HG03066 (cell line): Measurements from ENCODE around the gene C12orf60.

Experiments
- ATAC-seq: cut with Tn5 transposase; IDR thresholded peaks from one replicate; pipeline ENCODE4 v1.9.1; 2021; ENCODE audit warnings: low read depth; ENCODE audit not compliant: unreplicated experiment

Gene C12orf60

DNA sequence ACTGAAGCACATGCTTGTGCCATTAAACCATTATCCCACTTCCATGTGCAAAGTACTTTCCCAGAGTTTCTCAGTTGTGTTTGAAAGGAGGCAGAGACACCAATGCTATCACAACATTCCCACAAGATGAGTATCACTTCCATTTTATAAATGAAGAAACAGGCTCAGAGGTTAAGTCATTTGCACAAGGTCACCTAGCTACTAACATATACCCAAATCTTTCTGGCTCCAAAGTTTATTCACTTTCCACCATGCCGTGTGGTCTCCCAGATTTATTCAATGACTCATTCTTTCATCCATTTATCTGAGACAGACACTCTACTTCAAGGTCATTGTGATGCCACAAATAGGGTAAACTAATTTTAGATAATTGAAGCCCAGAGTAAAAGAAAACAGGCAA is 30.5 kb downstream of the C12orf60 start:
- no peak for ATAC-seq

DNA sequence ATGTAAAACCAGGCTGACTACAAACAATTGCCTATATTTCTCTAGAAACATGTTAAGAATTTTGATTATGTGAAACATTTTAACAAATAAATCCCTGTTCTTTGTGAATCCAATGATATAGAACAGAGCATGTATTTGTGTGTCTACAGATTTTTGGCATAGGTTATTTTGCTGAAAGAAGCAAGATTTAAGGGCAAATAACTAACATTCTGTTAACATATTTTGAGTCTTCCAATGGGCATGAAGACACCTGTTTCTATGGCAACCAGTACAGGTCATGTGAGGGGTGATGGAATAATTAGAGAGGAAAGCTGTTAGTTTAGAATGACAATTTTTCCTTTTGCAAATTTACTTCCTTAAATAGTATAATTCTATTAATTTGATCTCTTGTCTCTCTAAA is 31.0 kb downstream of the C12orf60 start:
- no peak for ATAC-seq

DNA sequence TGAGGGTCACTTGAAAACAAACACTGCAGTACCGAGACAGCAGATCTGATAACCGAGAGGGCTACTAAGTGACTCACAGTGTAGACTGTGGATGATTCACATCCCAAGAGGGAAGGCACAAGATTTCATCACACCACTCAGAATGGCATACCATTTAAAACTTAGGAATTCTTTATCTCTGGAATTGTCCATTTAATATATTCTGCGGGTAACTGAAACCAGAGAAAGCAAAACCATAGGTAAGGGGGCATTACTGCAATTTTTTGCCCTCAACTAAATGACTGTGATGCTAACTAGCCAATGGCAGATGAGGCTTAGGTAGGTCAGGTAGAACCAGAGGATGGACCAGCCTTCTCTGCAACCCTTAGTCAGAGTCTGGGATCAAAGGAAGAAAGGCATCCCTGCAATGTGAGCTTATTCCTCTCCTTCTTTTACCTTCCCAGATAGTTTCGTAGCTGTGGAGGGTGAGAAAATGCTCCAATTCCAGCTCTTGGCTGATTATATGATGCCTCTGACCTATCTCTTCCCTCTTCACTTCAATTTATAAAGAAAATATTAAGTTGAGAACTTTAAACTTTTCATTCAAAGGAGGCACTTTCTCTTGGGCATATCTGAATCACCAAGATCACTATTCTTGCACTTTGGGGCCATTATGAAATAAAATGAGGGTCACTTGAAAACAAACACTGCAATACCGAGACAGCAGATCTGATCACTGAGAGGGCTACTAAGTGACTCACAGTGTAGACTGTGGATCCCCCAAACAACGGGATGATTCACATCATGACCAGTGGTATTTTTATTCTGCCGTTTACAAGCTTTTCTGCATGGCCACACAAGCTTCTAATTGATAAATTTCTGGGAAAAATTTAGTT is 33.1 kb downstream of the C12orf60 start:
- ATAC-seq = no peak

DNA sequence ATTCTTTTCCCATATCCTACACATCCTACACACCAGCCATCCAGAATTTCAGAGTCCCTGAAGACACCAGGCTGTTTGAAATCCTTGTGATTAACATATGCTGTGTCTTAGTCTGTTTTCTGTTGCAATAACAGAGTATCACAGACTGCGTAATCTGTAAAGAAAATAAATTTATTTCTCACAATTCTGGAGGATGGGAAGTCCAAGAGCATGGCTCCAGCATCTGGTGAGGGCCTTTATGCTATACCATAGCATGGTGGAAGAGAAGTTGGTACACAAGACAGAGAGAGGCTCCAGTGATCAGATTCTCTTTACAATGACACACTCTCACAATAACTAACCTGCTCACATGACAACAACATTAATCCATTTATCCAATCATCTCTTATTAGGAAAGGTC is 35.8 kb downstream of the C12orf60 start:
- ATAC-seq = no peak

DNA sequence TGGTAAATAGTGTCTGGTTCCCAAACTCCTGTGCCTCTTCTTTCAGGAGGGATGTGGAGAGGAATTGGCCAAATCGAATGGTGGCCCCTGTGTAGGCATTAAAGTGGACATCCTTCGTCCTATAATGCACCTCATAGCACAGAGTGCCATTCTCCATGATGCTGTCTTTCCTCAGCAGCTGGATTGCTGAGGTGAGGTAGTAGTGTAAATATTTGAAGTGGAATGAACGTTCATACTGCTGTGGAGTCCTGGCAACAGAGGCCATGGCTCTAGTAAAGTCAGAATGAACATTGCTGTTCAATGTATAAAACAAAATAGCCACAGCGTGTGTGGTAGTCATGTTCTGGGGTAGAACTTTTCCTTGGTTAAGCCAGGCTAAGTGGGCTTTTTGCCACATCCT is 37.1 kb downstream of the C12orf60 start:
- ATAC-seq = no peak

DNA sequence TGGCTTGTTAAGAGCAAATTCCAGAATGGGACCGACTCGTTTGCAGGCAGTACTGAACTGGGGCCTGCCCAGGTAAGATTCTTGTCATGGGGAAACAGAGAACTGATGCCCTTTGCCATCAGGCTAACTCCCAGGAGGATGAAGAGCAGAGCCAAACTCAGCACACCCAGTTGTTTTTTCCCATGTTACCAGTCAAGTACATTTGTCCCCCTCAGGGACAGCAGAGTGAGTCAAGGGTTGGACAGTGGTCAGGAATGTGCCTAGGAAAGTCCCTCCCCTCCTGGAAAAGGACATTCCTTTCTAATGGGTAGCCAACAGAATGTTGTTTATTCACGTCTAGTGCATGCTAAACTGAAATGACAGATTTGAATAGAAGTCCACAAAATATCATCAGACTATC is 38.3 kb downstream of the C12orf60 start:
- no peak for ATAC-seq

DNA sequence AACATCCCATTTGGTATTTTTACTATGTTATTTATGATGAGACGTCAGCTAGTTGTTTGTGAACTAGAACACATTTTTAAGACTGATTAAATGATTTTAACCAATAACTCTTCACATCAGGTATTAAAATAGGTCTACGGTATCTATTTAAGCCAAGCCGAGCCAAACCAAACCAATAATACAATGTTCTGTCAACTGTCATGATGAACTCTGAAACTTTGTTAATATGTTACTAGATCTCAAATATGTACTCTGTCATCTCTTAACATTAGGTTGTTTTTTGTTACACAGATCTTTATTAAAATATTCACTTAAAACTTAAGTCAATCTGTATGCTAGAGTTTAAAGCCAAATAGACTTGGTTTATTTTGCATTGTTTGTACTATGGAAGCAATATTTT is 38.8 kb downstream of the C12orf60 start:
- ATAC-seq = no peak

DNA sequence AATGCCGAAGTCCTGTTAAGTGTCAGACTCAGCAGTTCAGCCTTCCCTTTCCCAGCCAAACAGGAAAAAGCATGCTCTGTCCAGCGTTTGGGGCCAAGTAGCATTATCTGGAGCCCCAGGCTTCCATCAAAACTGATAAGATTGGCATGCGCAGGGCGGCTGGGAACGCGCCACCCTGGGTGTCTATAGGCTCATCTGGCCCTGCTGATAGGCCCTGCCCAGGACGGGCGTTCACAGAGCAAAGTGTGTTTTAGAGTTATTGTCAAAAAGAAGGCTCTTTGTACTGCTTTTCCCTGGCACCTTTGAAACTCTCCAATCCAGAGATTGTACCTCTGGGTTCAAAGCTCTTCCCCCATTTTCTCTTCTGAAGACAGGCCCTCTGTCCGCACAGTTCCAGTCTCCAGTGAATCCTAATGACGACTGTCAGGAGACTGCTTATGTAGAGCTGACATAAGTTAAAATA is 40.0 kb downstream of the C12orf60 start, which contains the start of gene ART4:
Gene ART4 (minus strand): TSS at position 102 of the 463 bp plus-strand sequence. CDS start 413 bp downstream, outside the sequence.
- no peak for ATAC-seq

DNA sequence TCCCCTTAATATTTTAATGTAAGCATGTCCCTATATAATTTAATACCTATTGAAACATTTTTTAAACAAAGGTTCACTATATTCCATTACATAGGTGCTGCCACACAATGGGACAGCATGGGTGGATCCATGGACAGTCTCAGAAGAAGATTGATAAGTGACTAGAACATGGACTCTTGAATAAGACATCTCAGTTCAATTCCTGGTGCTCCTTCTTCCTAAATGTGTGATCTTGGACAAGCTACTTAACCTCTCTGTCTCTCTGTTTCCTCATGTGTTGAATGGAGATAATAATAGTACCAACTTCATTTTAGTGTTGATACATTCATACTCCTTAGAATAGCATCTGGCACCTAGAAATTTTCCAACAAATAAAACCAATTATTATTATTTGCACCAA is 40.9 kb downstream of the C12orf60 start:
- no peak for ATAC-seq

DNA sequence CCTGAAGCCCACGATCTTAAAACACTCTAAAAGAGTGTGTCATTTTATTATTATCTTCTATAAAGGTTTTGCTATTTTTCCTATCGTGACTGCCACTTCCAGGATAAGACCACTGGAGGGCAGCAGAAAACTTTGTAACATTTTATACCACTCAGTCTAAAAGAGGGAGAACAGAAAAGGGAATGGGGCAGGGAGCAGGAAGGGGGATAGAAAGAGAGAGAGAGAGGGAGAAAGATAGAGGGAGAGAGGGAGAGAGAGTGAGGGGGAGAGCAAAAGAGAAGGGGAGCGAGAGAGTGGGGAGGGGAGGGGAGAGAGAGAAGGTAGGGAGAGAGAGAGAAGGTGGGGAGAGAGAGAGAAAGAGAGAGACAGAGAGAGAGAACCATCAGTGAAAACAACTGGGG is 41.9 kb downstream of the C12orf60 start:
- ATAC-seq = peak; percentile 72

DNA sequence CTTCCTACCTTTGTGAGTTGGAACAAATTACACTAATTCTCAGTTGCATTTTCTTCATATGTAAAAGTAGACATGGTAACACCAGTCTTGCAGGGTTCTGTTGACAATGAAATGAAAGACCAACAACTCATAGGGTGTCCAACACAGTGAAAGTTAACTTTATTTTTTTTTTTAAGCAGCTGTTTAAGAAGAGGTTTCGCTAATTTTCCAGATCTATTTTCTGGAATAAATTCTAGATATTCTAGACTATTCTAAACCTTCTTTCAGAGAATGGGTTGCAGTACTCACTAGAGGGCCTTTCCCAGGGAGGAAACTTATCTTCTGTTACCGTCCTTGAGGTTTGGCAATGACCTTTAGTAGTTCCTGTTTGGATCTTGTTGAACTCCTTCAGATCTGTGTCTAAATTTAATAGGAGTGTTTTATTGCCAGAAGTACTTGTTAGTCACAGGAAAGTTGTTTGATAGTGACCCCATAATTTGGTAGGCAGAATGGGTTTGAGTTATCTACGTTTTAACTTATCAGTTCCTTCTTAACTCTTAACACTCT is 42.6 kb downstream of the C12orf60 start:
- no peak for ATAC-seq

DNA sequence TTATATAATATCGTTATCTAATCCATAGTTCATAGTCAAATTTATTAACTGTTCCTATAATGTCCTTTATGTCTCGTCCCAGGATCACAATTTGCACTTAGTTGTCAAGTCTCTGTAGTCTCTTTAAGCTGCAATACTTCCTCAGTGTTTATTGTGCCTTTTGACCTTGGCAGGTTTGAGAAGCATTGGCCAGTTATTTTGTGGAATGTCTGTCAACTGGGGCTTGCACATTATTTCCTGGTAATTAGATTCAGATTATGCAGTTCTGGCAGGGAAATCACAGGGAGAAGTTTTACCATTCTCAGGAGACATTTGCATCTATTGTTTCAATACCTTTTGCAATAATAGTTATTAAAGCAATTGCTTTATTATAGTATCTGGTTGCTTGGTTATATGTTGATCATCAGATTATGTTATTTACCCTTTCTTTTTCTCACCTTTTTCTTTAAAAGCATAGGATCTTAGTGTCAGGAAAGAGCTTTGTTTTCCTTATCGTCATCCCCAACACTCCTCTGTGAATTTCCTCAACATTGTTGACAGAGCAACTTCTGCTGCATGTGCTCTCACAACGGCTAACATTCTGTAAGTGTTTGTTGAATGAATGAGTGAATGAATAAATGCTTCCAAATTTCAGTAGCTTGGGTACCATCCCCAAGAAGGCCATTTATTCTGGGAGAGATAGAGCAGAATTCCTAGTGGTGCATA is 43.6 kb downstream of the C12orf60 start:
- no peak for ATAC-seq

DNA sequence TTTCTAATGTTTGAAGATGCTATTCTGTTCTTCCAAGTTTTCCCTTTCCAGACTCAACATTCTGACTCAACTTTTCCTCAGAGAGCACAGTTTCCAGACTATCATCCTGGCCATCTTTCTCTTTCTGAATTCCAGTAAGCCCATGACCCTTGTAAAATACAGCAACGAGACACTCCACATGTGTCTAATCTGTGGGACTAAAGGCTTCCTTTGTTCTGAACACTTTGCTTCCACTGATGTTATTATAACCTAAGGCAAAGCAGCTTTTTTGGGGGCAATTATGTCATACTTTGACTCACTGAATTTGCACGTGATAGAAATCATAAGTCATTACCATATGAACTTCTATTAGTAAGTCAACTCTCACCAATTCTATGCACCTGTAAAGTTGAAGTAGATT is 46.2 kb downstream of the C12orf60 start:
- no peak for ATAC-seq

DNA sequence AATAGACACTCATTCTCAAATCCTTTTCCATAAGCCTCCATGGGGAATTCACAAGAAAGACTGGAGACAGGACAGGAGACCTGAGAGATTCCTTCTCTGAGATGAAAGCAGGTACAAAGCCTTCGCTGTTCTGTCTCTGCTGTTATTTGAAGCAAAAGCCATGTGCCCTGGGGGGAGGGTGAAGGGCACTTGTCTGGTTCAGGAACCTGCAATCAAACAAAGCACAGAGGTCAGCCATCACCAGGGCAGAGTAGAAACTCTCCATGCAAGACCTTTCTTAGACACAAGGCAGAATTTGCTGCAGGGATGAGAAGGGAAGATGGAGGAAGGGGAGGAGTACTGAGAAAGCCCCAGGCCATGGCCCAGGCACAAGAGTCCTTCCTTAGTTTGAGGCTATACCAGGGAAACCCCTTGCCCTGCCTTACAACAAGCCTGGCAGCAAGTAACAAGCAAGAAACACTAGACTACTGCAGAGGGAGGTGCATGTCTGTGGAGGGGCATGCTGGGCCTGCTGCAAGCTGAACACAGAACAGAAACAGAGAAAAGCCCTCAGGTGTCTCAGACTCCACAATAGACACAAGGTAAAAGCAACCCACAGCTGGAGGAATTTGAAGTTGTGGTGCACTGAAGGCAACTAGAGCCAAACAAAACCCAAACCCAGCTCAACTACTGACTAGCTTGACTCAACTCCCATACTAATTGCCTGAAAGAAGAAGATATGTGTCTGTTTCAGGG is 47.6 kb downstream of the C12orf60 start:
- peak; percentile 82 for ATAC-seq

DNA sequence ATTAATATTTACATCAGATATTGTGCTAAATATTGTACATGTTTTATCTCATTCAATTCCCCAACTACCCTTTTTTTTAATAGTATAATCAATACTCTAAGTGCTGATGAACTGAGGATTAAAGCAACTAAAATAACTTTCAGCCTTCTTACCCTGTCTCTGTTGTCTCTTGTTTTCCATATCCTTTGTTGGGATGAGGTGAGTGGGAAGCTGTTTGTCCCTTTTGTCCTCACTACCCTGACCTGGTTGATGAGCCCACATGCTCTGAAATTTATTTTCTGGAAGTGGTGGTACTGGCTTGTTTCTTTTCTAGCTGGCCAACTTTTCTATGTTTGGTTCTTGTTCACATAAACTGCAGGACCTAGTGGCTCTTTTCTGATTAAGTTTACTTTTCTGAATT is 49.4 kb downstream of the C12orf60 start:
- no peak for ATAC-seq

DNA sequence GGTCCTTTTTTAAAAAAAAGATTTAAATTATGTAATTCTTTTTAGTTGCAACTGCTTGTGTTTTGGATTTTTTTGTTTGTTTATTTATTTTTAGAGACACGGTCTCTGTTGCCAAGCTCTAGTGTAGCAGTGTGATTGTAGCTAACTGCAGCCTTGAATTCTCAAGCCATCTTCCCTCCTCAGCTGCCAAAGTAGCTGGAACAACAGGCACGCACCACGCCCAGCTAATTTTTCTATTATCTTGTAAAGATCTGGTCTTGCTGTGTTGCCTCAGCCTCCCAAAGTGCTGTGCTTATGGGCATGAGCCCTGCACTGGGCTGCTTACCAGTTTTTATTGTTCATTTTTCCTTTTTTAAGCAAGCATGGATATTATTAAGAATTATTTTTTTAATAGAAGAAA is 50.5 kb downstream of the C12orf60 start:
- no peak for ATAC-seq

DNA sequence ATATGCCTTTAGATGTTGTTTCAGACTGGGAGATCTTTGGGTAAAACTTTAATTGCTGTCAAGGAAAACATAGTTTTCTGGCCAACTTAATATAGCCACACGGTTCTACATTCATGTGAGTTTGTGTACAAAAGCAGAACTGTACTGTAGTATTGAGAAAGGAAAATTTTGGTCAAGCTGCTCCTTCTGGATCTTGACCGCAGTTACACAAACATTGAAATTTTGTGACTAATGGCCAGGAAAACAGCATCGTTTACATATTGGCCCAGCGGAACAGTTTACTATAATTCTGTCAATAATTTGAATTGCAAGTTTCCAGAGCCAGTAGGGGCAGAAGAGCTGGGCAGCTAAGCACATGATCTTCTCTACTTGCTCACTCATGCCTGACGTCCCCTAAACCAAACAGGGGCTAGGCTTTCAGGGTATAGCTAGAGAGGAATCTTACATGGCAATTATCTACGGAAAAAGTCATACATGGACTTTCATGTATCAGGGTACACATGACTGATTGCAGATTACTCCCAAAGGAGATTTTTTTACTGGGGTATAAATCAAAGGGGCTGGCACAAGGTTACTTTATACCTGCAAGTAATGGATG is 51.2 kb downstream of the C12orf60 start:
- no peak for ATAC-seq

DNA sequence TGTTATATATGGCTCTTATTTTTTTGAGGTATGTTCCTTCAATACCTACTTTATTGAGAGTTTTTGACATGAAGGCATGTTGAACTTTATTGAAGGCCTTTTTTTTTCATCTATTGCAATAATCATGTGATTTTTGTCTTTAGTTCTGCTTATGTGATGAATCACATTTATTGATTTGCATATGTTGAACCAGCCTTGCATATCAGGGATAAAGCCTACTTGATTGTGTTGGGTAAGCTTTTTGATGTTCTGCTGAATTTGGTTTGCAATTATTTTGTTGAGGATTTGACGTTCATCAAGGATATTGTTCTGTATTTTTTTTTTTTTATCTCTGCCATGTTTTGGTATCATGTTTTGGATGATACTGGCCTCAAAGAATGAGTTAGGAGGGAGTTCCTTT is 55.0 kb downstream of the C12orf60 start:
- ATAC-seq = no peak

DNA sequence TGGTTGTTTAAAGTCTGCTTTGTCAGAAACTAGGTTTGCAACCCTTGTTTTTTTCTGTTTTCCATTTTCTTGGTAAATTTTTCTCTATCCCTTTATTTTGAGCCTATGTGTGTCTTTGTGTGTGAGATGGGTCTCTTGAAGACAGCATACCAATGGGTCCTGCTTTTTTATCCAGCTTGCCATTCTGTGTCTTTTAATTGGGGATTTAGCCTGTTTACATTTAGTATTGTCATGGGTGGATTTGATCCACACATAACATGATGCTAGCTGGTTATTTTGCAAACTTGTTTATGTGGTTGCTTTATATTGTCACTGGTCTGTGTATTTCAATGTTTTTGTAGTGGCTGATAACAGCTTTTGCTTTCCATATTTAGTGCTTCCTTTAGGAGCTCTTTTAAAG is 57.0 kb downstream of the C12orf60 start:
- ATAC-seq = no peak

DNA sequence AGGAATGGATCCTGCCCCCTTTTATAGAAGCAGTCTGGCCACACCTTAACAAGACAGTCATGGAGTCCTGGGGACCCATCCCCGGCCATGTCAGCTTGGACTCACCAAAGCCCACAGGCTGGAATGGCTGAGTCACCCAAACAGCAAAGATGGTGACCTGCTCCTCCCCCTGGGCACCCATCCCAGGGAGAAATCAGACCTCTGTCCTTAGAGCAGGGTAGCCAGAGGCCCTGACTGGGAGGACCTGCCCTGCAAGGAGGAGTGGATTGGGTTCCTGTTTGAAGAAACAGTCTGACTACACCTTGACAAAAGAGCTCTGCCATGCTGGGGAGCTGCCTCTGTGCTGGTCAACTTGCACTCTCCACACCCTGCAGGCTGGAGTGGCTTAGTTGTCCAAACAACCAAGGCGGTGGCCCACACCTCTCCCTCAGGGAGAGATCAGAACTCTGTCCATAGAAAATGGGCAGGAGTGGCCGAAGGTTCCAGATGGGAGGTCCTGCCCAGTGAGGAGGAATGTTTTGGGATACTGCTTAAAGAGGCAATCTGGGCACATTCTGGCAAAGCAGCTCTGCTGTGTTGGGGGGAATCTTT is 65.5 kb downstream of the C12orf60 start:
- ATAC-seq = no peak
